Pulmonary artery endothelial cell (primary cell): ENCODE results near the gene CACNA1A. TPM values are rescaled to one million over a fixed set of nuclear protein-coding genes. Genes with fewer than 3 reads are reported as not detected.

ENCODE experiments used
- DNase-seq: peaks from one replicate; pipeline ENCODE4 v3.0.0-alpha.2; 2011; ENCODE audit warnings: low read depth, low spot score
- total RNA-seq: library from RNA; depleted of rRNA; stranded (reverse); fragments of >200 nt; gene quantifications from 2 replicates; pipeline ENCODE4 v1.2.3, GENCODE V29; 2014

CACNA1A gene
- total RNA-seq, 1 donor from 2014 or later, result 0.07 TPM

- no peak for DNase-seq
These were observed 271.8 kb downstream of the CACNA1A start for GRCh38 chr19:13234518-13234917.

DNA sequence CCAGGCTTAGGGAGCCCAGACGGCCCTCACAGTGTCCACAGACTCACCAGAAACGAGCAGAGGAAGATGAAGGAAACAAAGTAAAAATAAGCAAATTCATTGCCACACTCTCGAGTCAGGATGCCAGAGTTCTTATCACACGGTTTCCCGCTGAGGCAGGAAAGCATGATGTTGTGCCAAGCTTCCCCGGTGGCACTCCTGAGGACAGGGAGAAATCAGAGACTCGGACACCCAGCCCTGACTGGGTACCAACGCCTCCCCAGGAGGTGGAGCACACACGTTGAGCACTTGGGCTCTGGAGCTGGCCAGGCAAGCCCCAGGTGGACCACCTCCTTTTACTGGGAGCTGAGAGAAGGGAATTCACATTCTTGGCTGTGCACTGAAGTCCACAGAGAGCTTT, 274.6 kb downstream of the CACNA1A start:
- DNase-seq, result no peak

- DNase-seq, result no peak
These were observed 277.0 kb downstream of the CACNA1A start for GRCh38 chr19:13229246-13229645.

DNA sequence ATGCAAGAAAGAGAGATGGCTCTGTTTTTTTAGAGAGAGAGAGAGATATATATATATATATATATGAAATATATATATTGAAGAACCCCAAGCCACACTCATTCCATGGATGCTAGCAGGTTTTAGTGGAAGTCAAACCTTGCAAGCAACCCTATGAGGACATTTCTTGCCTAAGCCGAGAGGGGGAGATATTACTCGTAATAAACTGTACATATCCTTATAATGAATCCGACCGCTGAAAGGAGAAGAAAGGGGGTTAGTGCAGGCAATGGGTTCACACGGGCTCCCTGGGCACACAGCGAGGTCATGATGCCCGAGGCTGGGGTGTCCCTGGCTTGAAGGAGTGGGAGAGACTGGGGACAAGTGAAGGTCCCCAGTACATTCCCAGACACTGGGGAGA, 277.7 kb downstream of the CACNA1A start:
- DNase-seq, result no peak

- DNase-seq, result no peak
These were observed 279.3 kb downstream of the CACNA1A start for GRCh38 chr19:13226983-13227382.

GRCh38 chr19:13225973-13226865, 280.1 kb downstream of the CACNA1A start:
- no peak for DNase-seq

GRCh38 chr19:13225085-13225484, 281.2 kb downstream of the CACNA1A start:
- no peak for DNase-seq

GRCh38 chr19:13220847-13221246, 285.4 kb downstream of the CACNA1A start:
- DNase-seq, result no peak

GRCh38 chr19:13215572-13216380, 290.5 kb downstream of the CACNA1A start:
- no peak for DNase-seq

DNA sequence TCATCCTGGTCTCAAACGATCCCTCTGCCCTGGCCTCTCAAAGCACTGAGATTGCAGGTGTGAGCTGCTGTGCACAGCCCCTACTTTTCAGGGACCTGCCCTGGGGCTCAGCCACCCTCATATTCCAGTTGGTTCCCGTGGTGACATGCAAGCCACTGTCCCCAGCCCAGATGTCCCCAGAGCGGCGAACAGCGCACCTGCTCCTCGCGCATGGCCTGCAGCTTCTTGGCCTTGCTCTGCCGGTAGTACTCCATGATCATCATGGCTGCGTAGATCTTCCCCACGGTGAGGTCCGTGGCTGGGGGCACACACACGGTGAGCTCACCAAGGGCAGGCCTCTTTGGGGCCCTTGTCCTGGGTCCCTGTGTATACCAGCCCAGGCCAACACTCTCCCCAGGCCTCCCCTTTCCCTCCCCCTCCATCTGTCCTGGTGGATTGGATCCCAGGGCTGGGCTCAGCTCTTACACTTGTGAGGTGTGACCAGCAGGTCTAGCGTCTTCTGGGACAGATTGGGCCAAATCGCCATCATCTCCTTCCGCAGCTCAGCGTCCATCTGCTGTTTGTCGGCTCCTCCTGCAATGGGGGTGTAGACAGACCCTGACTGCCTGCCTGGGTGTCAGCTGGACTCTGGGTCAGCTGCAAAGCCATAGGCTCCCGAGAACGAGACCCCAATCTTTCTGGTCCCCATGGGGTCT, 292.1 kb downstream of the CACNA1A start:
- DNase-seq, result no peak

DNA sequence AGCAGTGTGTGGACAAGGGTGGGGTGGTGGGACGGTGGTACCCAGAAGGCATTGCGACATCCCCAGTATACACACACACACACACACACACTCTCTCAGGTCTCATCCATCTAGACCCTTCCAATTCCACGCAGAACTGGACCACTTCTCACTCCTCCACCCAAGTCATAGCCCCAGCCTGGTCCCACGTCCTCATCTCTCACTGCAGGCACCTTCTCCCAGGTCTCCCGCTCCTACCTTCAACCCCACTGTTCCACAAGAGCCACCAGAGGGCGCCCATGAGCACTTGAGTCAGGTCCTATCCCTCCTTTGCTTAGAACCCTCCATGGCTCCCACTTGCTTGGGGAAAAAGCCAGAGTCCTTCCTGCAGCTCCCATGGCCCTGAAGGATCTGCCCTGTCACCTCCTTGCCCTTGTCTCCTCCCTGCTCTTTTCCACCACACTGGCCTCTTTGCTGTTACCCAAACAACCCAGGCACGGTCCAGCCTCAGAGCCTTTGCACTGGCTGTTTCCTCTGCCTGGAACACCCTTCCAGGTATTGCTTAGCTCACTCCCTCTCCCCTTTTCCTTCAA, 293.4 kb downstream of the CACNA1A start:
- peak; percentile 27 for DNase-seq

DNA sequence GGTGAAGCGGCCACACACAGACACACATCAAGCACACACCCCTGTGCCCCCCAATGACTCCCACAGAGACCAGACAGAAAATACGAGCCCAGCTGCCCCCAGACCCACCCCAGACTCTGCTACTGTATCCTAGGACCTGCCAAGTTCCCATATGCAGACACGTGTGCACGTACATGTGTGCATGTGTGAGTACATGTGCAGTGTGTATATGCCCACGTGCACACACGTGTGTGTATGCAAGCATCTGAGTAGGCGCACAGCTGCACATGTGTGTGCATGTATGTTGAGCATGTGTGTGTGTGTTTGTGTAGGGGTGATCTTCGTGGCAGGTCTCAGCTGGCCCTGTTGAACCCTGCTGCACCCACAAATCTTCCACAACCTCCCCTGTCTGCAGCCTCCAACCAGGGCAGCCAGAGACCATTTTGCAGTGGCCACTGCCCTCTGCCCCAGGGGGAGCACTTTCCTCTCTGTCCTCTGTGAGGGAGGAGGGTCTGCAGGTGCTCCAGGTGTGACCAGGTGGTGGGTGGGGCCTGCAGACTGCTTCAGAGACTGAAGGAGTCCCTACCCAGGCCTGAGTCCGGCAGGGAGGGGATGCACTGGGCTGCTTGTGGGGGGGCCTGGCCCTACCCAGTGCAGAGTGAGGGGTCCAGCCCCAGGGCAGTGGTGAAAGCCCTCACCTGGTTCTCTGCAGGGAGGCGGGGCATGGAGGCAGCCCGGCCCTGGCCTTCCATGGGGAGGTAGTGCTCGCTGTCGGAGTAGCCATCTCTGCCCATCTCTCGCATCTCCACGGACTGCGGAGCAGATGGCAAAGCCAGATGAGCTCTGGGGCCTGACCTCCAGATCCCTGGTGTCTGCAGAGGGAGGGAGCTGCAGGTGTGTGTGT, 294.6 kb downstream of the CACNA1A start:
- no peak for DNase-seq

- no peak for DNase-seq
These were observed 295.3 kb downstream of the CACNA1A start for GRCh38 chr19:13210941-13211340.

GRCh38 chr19:13210339-13210775, 295.9 kb downstream of the CACNA1A start:
- DNase-seq, result no peak

DNA sequence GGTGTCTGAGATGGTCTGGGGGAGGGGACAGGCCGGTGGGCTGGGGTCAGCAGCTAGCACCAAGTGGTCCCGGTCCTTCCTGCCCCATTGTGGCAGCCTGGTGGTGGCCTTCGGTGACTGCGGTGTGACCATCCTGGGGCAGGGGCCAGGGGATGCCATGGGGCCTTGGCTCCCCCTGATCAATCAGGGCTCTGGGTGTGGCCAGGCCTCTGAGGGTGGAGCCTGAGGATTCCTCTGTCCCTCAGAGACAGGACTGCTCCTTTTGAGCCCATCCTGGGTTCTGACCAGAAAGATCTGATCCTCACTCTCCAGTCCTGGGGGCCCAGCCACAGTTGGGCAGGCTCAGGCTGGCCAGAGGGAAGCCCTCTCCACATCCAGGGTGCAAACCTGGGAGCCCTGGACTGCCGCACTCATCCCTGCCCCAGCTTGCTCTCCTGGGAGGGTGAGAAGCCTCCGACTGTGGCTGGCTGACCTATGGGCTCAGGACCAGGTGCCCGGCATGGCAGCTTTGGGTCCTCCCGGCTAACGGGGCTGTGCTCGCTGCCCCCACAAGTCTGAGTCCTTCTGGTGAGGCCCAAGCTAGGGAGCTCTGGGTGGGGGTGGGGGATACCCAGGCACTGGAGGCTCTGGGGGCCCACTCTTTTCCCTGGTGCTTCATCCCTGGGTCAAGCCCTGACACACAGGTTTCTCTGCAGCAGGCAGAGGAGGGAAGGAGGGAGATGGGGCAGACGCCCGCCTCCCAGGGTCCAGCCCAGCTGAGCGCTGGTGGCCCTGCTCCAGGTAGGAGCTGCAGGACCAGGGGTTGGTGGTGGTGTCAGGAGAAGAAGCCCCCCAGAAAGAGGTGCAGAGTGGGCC, 296.6 kb downstream of the CACNA1A start:
- DNase-seq, result no peak

GRCh38 chr19:13208672-13209483, 297.4 kb downstream of the CACNA1A start:
- DNase-seq, result no peak

DNA sequence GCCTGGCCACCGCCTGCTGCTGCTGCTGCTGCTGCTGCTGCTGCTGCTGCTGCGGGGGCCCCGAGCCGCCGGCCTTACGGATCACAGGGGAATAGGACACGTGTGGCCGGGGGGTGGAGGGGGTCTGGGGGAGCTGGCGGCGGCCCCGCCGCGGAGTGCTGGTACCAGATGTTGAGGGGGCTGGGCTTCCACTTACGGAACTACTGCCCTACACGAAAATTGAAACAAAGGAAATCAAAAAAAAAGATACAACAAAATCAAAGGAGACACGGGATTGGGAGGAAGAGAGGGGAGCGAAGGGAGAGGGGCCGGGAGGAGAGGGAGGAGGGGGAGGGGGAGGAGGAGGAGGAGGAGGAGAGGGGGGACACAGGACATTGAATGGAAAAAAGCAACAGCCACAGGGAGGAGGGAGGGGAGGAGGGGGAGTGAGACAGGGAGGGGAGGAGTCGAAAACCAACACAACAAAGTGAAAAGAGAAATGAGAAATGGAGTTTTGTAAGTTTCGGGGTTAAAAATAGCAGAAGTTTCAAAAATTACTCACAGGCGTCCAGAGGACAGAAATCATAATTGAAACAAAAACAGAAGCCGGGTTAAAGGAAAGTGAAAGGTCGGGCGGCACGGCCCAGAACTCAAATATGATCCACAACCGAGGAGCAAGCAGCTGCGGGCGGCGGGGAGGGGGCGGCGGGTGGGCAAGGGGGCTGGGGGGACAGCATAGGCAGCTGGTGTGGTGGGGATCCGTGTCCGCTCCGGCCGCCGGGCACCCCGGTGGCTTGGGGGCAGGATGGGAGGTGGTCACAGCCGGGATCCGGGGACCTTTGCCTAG, 298.2 kb downstream of the CACNA1A start:
- DNase-seq, result peak; percentile 47
